ENCODE results near the gene LGI1. TPM values are rescaled to one million over a fixed set of nuclear protein-coding genes. Genes with fewer than 3 reads are reported as not detected.

Gene LGI1
- total and polyA plus RNA-seq, 12 donors, result 0.03 to 0.68 (median 0.42) TPM; not detected in 6

DNA sequence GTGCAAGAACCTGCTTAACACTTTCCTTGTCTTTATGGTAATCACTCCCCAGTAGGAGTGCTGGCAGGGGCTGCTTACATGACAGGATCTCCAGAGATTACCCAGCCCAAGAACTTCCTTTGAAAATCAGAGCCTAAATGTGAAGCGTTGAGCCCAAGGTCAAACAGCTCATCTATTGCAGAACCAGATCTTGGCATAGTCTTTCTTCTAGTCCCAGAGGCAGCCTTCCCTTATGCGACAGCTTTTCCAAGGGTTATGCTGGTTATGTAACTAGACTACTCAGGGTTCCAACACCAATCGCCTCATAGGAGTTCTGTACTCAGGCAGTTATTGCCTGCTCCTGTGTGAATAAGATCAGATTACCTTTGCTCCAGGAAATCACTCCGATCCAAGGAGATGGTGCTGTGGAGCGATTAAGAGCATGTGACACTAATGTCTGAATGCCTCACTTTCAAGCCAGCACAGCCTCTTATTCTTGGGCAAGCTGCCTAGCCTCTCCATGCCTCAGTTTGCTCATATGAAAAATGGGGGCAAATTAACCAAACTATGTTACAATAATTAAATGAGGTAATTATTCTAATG lies 8.4 kb upstream of the LGI1 start:
- H3K27ac ChIP-seq, result no peak overlapping the region
- 31 to 39% methylated on average over 5 of the region's 5 CpGs for WGBS, 2 donors

DNA sequence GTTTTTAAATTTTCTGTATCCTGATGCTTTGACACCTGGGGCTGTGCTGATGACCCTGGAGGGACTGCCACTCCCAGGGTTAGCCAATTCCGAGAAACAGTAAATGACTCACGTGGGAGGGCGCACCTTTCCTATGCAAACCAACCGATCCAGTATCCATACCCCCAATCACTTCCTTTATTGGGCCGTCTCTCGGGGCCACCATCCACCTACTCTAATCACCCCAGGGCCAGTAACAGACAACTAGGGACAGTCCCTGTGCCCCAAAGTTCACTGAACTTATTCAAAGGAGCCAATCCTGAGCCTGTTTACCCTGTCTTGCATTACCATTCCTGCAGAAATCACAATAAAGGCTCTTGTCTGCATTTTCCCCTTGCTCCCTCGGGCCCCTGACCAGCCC lies 6.6 kb upstream of the LGI1 start:
- no peak for DNase-seq
- no peak overlapping the region for H3K27ac ChIP-seq
- intact Hi-C loops (cut with DNase I), result no loop called here
- TF ChIP-seq, protein P1, sequence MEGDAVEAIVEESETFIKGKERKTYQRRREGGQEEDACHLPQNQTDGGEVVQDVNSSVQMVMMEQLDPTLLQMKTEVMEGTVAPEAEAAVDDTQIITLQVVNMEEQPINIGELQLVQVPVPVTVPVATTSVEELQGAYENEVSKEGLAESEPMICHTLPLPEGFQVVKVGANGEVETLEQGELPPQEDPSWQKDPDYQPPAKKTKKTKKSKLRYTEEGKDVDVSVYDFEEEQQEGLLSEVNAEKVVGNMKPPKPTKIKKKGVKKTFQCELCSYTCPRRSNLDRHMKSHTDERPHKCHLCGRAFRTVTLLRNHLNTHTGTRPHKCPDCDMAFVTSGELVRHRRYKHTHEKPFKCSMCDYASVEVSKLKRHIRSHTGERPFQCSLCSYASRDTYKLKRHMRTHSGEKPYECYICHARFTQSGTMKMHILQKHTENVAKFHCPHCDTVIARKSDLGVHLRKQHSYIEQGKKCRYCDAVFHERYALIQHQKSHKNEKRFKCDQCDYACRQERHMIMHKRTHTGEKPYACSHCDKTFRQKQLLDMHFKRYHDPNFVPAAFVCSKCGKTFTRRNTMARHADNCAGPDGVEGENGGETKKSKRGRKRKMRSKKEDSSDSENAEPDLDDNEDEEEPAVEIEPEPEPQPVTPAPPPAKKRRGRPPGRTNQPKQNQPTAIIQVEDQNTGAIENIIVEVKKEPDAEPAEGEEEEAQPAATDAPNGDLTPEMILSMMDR (IDR thresholded peaks at IDR 0.05), result no peak
- H3K27me3 ChIP-seq, result peaks cover 0 to 16% (median 9%) of the 10 kb centered on the region in 7 donors
- no peak for ATAC-seq
- WGBS, 2 donors, result 47% methylated on average over 7 of the region's 7 CpGs
- H3K36me3 ChIP-seq, result no peaks in the 10 kb centered on the region
- no peaks in the 10 kb centered on the region for H3K9me3 ChIP-seq
- H3K4me3 ChIP-seq, result no peak overlapping the region
- peaks cover 0 to 24% (median 4%) of the 10 kb centered on the region in 9 donors for H3K4me1 ChIP-seq

More for the DNA sequence above, 8.4 kb upstream of the LGI1 start:
- no peak for DNase-seq
- ATAC-seq, result peak in 1 of 8 donors; percentile 39
- no peaks in the 10 kb centered on the region for H3K9me3 ChIP-seq
- H3K4me1 ChIP-seq, result peaks cover 0 to 25% (median 4%) of the 10 kb centered on the region in 9 donors
- H3K36me3 ChIP-seq, result no peaks in the 10 kb centered on the region
- intact Hi-C loops (cut with DNase I), result loop anchor here in 1 of 10 donors (2.0 kb wide), 1 partner anchor 67 kb away; no protein-coding TSS in a partner anchor
- TF ChIP-seq, protein P1 (IDR thresholded peaks at IDR 0.05), result no peak
- H3K4me3 ChIP-seq, result no peak overlapping the region
- peaks cover 0 to 11% (median 9%) of the 10 kb centered on the region in 7 donors for H3K27me3 ChIP-seq

DNA sequence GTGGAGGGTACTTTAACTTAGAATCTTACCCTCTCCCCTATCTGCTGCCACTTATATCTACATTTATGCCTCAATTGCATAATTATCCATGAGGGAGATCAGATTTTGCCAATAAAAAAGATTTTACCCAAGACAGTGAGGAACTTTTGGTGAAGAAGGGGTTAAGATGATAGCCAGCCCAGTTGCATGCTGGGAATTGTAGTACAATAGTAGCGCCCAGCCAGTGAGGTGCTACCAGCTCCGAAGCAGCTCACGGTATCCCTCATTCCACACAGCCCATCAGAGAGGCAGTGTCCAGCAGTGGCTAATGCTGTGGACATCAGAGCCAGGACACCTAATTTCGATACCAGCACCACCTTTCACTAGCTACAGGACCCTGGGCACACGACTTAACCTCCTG lies 5.9 kb upstream of the LGI1 start:
- Histone ChIP-seq H3K36me3 (no peaks in the 10 kb centered on the region), H3K9me3 (no peaks in the 10 kb centered on the region), H3K27ac (no peak overlapping the region), H3K4me1 (peaks cover 0 to 17% (median 3%) of the 10 kb centered on the region in 9 donors), H3K27me3 (peaks cover 0 to 23% (median 10%) of the 10 kb centered on the region in 7 donors), H3K4me3 (peak overlapping the region in 3 of 10 donors; percentile 15 to 33 (median 18))
- WGBS, 2 donors, result 7 to 10% methylated on average over 5 of the region's 5 CpGs
- DNase-seq, result no peak
- ATAC-seq, result peak in 2 of 8 donors; percentile 55 to 78
- intact Hi-C loops (cut with DNase I), result no loop called here
- TF ChIP-seq, protein P1 (IDR thresholded peaks at IDR 0.05), result no peak

DNA sequence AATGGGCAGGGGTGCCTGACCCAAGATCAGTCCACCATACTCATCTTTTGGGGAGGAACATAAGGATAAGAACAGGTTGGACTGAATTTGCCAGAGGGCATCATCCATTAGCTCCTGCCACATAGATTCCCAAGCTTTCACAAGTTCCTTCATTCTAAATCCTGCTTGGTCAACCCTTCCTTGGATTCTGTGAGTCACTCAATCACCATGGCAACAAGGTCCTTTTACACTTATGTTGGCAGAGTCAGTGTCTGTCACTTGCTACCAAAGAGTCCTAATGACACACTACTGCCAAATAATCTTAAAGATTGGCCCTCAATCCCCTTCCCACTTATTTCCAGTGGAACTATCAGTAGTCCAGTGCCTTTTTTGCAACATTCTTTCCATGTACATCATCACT lies 5.0 kb upstream of the LGI1 start:
- H3K27ac ChIP-seq, result no peak overlapping the region

More for the DNA sequence above, 5.0 kb upstream of the LGI1 start:
- Histone ChIP-seq H3K4me1 (peaks cover 0 to 9% (median 0%) of the 10 kb centered on the region in 9 donors), H3K27me3 (peaks cover 0 to 30% (median 19%) of the 10 kb centered on the region in 7 donors), H3K9me3 (no peaks in the 10 kb centered on the region), H3K36me3 (no peaks in the 10 kb centered on the region), H3K4me3 (no peak overlapping the region)
- DNase-seq (no peak), ATAC-seq (no peak)
- intact Hi-C loops (cut with DNase I), result no loop called here
- TF ChIP-seq, protein P1 (IDR thresholded peaks at IDR 0.05), result no peak
